ENCODE measurements around the gene ERGIC3.

Gene ERGIC3

GRCh38 chr20:35529552-35529951 is 12.3 kb upstream of the ERGIC3 start, which contains the start of gene C20orf173:
Gene C20orf173 (minus strand): TSS chr20:35529652. CDS start chr20:35529373, 279 bp downstream.
- no CpG with 5 or more reads among the region's 2 CpGs for WGBS (ENCODE audit: extremely low coverage, insufficient coverage, insufficient read length)

GRCh38 chr20:35539756-35540212 is 2.1 kb upstream of the ERGIC3 start:
- Histone ChIP-seq H3K36me3 (ENCODE audit: control insufficient read depth in 1 of 2, insufficient read depth in 2 of 2, low read length in 2 of 2) (peaks cover 4 to 7% of the 10 kb centered on the region in 2 experiments), H3K23ac (ENCODE audit: low read length) (no peak overlapping the region), H2AFZ (ENCODE audit: insufficient read depth, low read length, poor library complexity) (peak overlapping the region; percentile 50), H2BK12ac (ENCODE audit: low read length) (no peak overlapping the region), H3K4me2 (ENCODE audit: low read length) (peak overlapping the region; percentile 75), H3K79me1 (ENCODE audit: low read length) (peaks cover 6% of the 10 kb centered on the region), H4K8ac (ENCODE audit: low read depth, low read length) (peak overlapping the region; percentile 72), H3K14ac (ENCODE audit: low read length) (no peak overlapping the region), H3K27me3 (ENCODE audit: insufficient read depth, low read length) (no peaks in the 10 kb centered on the region), H3K9ac (ENCODE audit: low read length) (peak overlapping the region; percentile 87), H3K4me1 (ENCODE audit: control insufficient read depth in 1 of 2, insufficient read depth in 2 of 2, low read length in 2 of 2) (peaks cover 7 to 10% of the 10 kb centered on the region in 2 experiments), H4K91ac (ENCODE audit: low read depth, low read length) (no peak overlapping the region), H3K9me3 (ENCODE audit: insufficient read depth, low read depth, low read length) (no peaks in the 10 kb centered on the region), H3K18ac (ENCODE audit: low read length) (no peak overlapping the region), H2AK5ac (ENCODE audit: low read length) (no peak overlapping the region), H2BK120ac (ENCODE audit: insufficient read depth, low read length, poor library complexity) (no peak overlapping the region), H4K12ac (ENCODE audit: low read depth, low read length) (no peak overlapping the region), H3K4me3 (ENCODE audit: low read depth, low read length) (peak overlapping the region; percentile 64), H3K4ac (ENCODE audit: low read depth, low read length) (no peak overlapping the region), H2BK5ac (ENCODE audit: low read depth, low read length, poor library complexity) (no peak overlapping the region), H3K27ac (ENCODE audit: low read depth, low read length) (no peak overlapping the region), H3K79me2 (ENCODE audit: control insufficient read depth, insufficient read depth, low read length, poor library complexity) (peaks cover 5% of the 10 kb centered on the region)
- peak; percentile 88 to 96 for DNase-seq
- no CpG with 5 or more reads among the region's 11 CpGs for WGBS (ENCODE audit: extremely low coverage, insufficient coverage, insufficient read length)

More at GRCh38 chr20:35529552-35529951, 12.3 kb upstream of the ERGIC3 start, which contains the start of gene C20orf173:
- Histone ChIP-seq H2BK5ac (ENCODE audit: low read depth, low read length, poor library complexity) (no peak within 1 kb of the TSS), H3K23ac (ENCODE audit: low read length) (no peak within 1 kb of the TSS), H2AK5ac (ENCODE audit: low read length) (no peak within 1 kb of the TSS), H3K79me2 (ENCODE audit: control insufficient read depth, insufficient read depth, low read length, poor library complexity) (no peaks in the 10 kb centered on the region), H3K9ac (ENCODE audit: low read length) (no peak within 1 kb of the TSS), H4K8ac (ENCODE audit: low read depth, low read length) (no peak within 1 kb of the TSS), H3K14ac (ENCODE audit: low read length) (no peak within 1 kb of the TSS), H3K18ac (ENCODE audit: low read length) (no peak within 1 kb of the TSS), H3K4me2 (ENCODE audit: low read length) (no peak within 1 kb of the TSS), H3K27me3 (ENCODE audit: insufficient read depth, low read length) (no peaks in the 10 kb centered on the region), H3K9me3 (ENCODE audit: insufficient read depth, low read depth, low read length) (peaks cover 4% of the 10 kb centered on the region), H4K91ac (ENCODE audit: low read depth, low read length) (no peak within 1 kb of the TSS), H3K4me1 (ENCODE audit: control insufficient read depth in 1 of 2, insufficient read depth in 2 of 2, low read length in 2 of 2) (no peaks in the 10 kb centered on the region), H3K4me3 (ENCODE audit: low read depth, low read length) (no peak within 1 kb of the TSS), H3K4ac (ENCODE audit: low read depth, low read length) (no peak within 1 kb of the TSS), H3K79me1 (ENCODE audit: low read length) (no peaks in the 10 kb centered on the region), H3K36me3 (ENCODE audit: control insufficient read depth in 1 of 2, insufficient read depth in 2 of 2, low read length in 2 of 2) (no peaks in the 10 kb centered on the region), H2BK12ac (ENCODE audit: low read length) (no peak within 1 kb of the TSS), H3K27ac (ENCODE audit: low read depth, low read length) (no peak within 1 kb of the TSS), H4K12ac (ENCODE audit: low read depth, low read length) (no peak within 1 kb of the TSS), H2AFZ (ENCODE audit: insufficient read depth, low read length, poor library complexity) (no peak within 1 kb of the TSS), H2BK120ac (ENCODE audit: insufficient read depth, low read length, poor library complexity) (no peak within 1 kb of the TSS)
- DNase-seq: no peak

- no peak overlapping the region for H3K27ac ChIP-seq (ENCODE audit: low read depth, low read length)
- no peak overlapping the region for H2AK5ac ChIP-seq (ENCODE audit: low read length)
- no peak overlapping the region for H3K9ac ChIP-seq (ENCODE audit: low read length)
- H3K36me3 ChIP-seq (ENCODE audit: control insufficient read depth in 1 of 2, insufficient read depth in 2 of 2, low read length in 2 of 2): peaks cover 7% of the 10 kb centered on the region in 2 experiments
- H3K27me3 ChIP-seq (ENCODE audit: insufficient read depth, low read length): no peaks in the 10 kb centered on the region
- peak overlapping the region; percentile 87 for H3K4me2 ChIP-seq (ENCODE audit: low read length)
- H3K9me3 ChIP-seq (ENCODE audit: insufficient read depth, low read depth, low read length): no peaks in the 10 kb centered on the region
- H3K79me1 ChIP-seq (ENCODE audit: low read length): peaks cover 6% of the 10 kb centered on the region
- H4K8ac ChIP-seq (ENCODE audit: low read depth, low read length): peak overlapping the region; percentile 70
- no peak overlapping the region for H2BK5ac ChIP-seq (ENCODE audit: low read depth, low read length, poor library complexity)
- H2BK120ac ChIP-seq (ENCODE audit: insufficient read depth, low read length, poor library complexity): no peak overlapping the region
- H3K4me3 ChIP-seq (ENCODE audit: low read depth, low read length): peak overlapping the region; percentile 63
- H2BK12ac ChIP-seq (ENCODE audit: low read length): no peak overlapping the region
- WGBS (ENCODE audit: extremely low coverage, insufficient coverage, insufficient read length): no CpG with 5 or more reads among the region's 13 CpGs
- H2AFZ ChIP-seq (ENCODE audit: insufficient read depth, low read length, poor library complexity): peak overlapping the region; percentile 91
- peaks cover 7 to 10% of the 10 kb centered on the region in 2 experiments for H3K4me1 ChIP-seq (ENCODE audit: control insufficient read depth in 1 of 2, insufficient read depth in 2 of 2, low read length in 2 of 2)
- no peak overlapping the region for H4K12ac ChIP-seq (ENCODE audit: low read depth, low read length)
- H3K18ac ChIP-seq (ENCODE audit: low read length): no peak overlapping the region
- H4K91ac ChIP-seq (ENCODE audit: low read depth, low read length): no peak overlapping the region
- H3K23ac ChIP-seq (ENCODE audit: low read length): no peak overlapping the region
- peaks cover 5% of the 10 kb centered on the region for H3K79me2 ChIP-seq (ENCODE audit: control insufficient read depth, insufficient read depth, low read length, poor library complexity)
- no peak for DNase-seq
- no peak overlapping the region for H3K14ac ChIP-seq (ENCODE audit: low read length)
- no peak overlapping the region for H3K4ac ChIP-seq (ENCODE audit: low read depth, low read length)
These were observed 628 bp upstream of the ERGIC3 start for GRCh38 chr20:35541118-35541782.

GRCh38 chr20:35542990-35543389 is 1.1 kb downstream of the ERGIC3 start:
- Histone ChIP-seq H3K27ac (ENCODE audit: low read depth, low read length) (no peak overlapping the region), H3K36me3 (ENCODE audit: control insufficient read depth in 1 of 2, insufficient read depth in 2 of 2, low read length in 2 of 2) (peaks cover 13 to 20% of the 10 kb centered on the region in 2 experiments), H3K4ac (ENCODE audit: low read depth, low read length) (no peak overlapping the region), H4K91ac (ENCODE audit: low read depth, low read length) (no peak overlapping the region), H2AFZ (ENCODE audit: insufficient read depth, low read length, poor library complexity) (no peak overlapping the region), H3K14ac (ENCODE audit: low read length) (no peak overlapping the region), H4K8ac (ENCODE audit: low read depth, low read length) (no peak overlapping the region), H4K12ac (ENCODE audit: low read depth, low read length) (peak overlapping the region; percentile 3), H3K27me3 (ENCODE audit: insufficient read depth, low read length) (no peaks in the 10 kb centered on the region), H3K9ac (ENCODE audit: low read length) (no peak overlapping the region), H3K4me2 (ENCODE audit: low read length) (peak overlapping the region; percentile 81), H2AK5ac (ENCODE audit: low read length) (no peak overlapping the region), H3K4me3 (ENCODE audit: low read depth, low read length) (no peak overlapping the region), H2BK12ac (ENCODE audit: low read length) (no peak overlapping the region), H3K79me1 (ENCODE audit: low read length) (peaks cover 6% of the 10 kb centered on the region), H2BK5ac (ENCODE audit: low read depth, low read length, poor library complexity) (no peak overlapping the region), H3K23ac (ENCODE audit: low read length) (no peak overlapping the region), H3K79me2 (ENCODE audit: control insufficient read depth, insufficient read depth, low read length, poor library complexity) (peaks cover 5% of the 10 kb centered on the region), H3K9me3 (ENCODE audit: insufficient read depth, low read depth, low read length) (no peaks in the 10 kb centered on the region), H3K4me1 (ENCODE audit: control insufficient read depth in 1 of 2, insufficient read depth in 2 of 2, low read length in 2 of 2) (peaks cover 7 to 10% of the 10 kb centered on the region in 2 experiments), H3K18ac (ENCODE audit: low read length) (peak overlapping the region; percentile 6), H2BK120ac (ENCODE audit: insufficient read depth, low read length, poor library complexity) (no peak overlapping the region)
- no CpG with 5 or more reads among the region's 1 CpG for WGBS (ENCODE audit: extremely low coverage, insufficient coverage, insufficient read length)
- no peak for DNase-seq
